Endothelial cell of umbilical vein (primary cell): ENCODE data around the gene TM4SF20. TPM values are rescaled to one million over a fixed set of nuclear protein-coding genes. Genes with fewer than 3 reads are reported as not detected.

Experiments
- BruUV-seq: library from RNA; stranded (reverse); fragments of 400-500 nt; replicated peaks from 2 replicates; lab custom pipeline; 2021; lab: Mats Ljungman, UMichigan
- CTCF ChIA-PET: fragments of 300-600, 350-600 bp; sonication (Branson Sonifier 250); formaldehyde crosslinking; loops from one replicate; lab custom pipeline; 2021; ENCODE audit warnings: antibody characterized with exemption, inconsistent platforms; lab: Charles Lee
- POLR2A ChIA-PET: fragments of 300-600, 350-600 bp; sonication (Branson Sonifier 250); formaldehyde crosslinking; loops from one replicate; lab custom pipeline; 2021; ENCODE audit warnings: antibody characterized with exemption, inconsistent platforms; lab: Charles Lee
- DNase-seq: peaks from one replicate; pipeline ENCODE4 v3.0.0-alpha.2; 2011; ENCODE audit warnings: low read depth, low spot score
- FAIRE-seq: peaks from 2 replicates; lab custom pipeline; 2011; peaks lifted over from hg19 to GRCh38; lab: Jason Lieb, UNC
- H2AFZ ChIP-seq: 2 replicates; pipeline ENCODE4 v1.6.0; 2012; ENCODE audit warnings: low read depth, low read length, control low read depth, inconsistent platforms
- H3K27ac ChIP-seq: 2 replicates; pipeline ENCODE4 v1.5.1; 2011; ENCODE audit warnings: low read depth, mild to moderate bottlenecking, control low read depth, low read length, moderate library complexity; ENCODE audit not compliant: insufficient read depth
- H3K27me3 ChIP-seq, 2 experiments: 2 replicates each; pipeline versions ENCODE4 v1.6.0 to v1.6.1; 2011; ENCODE audit warnings: low read length in 2 of 2, mixed read lengths in 1 of 2; ENCODE audit not compliant: control insufficient read depth in 2 of 2, insufficient read depth in 2 of 2
- H3K36me3 ChIP-seq, 2 experiments: 2 replicates in 1 of 2; 3 replicates in 1 of 2; pipeline ENCODE4 v1.5.1; 2011; ENCODE audit warnings: low read length in 2 of 2, mild to moderate bottlenecking in 1 of 2, moderate library complexity in 1 of 2; ENCODE audit not compliant: control insufficient read depth in 2 of 2, insufficient read depth in 2 of 2; ENCODE audit errors: extremely low read depth in 1 of 2
- H3K4me1 ChIP-seq: 3 replicates; pipeline ENCODE4 v1.5.1; 2011; ENCODE audit warnings: mild to moderate bottlenecking, low read length; ENCODE audit not compliant: control insufficient read depth, insufficient read depth; ENCODE audit errors: extremely low read depth
- H3K4me2 ChIP-seq: 2 replicates; pipeline ENCODE4 v1.6.1; 2011; ENCODE audit warnings: low read length, control low read depth, mixed read lengths; ENCODE audit not compliant: insufficient read depth
- H3K4me3 ChIP-seq, 3 experiments: fragments of 200-600 bp in 1 of 3; sonication (generic), shearing (Covaris generic) in 1 of 3; replicated peaks in 1 of 3; 2 replicates each; pipeline ENCODE4 v1.5.1; 2011 to 2016; ENCODE audit warnings: control low read depth in 3 of 3, low read length in 3 of 3, mild to moderate bottlenecking in 2 of 3, inconsistent platforms in 1 of 3, low read depth in 1 of 3, moderate library complexity in 1 of 3; ENCODE audit not compliant: insufficient read depth in 1 of 3
- H3K79me2 ChIP-seq: 2 replicates; pipeline ENCODE4 v1.6.0; 2012; ENCODE audit warnings: low read length, inconsistent platforms; ENCODE audit not compliant: control insufficient read depth, insufficient read depth
- H3K9ac ChIP-seq: replicated peaks from 2 replicates; pipeline ENCODE3; 2011; ENCODE audit warnings: low read length, control low read depth; ENCODE audit not compliant: insufficient read depth; ENCODE audit errors: extremely low read depth
- H3K9me1 ChIP-seq: replicated peaks from 3 replicates; pipeline ENCODE4 v1.6.0; 2011; ENCODE audit warnings: mild to moderate bottlenecking, low read length; ENCODE audit not compliant: control insufficient read depth, insufficient read depth; ENCODE audit errors: extremely low read depth
- H3K9me3 ChIP-seq: replicated peaks from 2 replicates; pipeline ENCODE4 v1.5.1; 2012; ENCODE audit warnings: low read length, inconsistent platforms; ENCODE audit not compliant: control insufficient read depth, insufficient read depth
- H4K20me1 ChIP-seq: replicated peaks from 2 replicates; pipeline ENCODE3; 2011; ENCODE audit warnings: mild to moderate bottlenecking, low read length; ENCODE audit not compliant: control insufficient read depth, insufficient read depth; ENCODE audit errors: extremely low read depth
- EZH2 ChIP-seq: IDR thresholded peaks from 2 replicates; pipeline ENCODE4 v1.6.1; 2012; ENCODE audit warnings: borderline replicate concordance, low read depth, mild to moderate bottlenecking, moderate library complexity, low read length, inconsistent platforms; ENCODE audit not compliant: severe bottlenecking
- FOS ChIP-seq: IDR thresholded peaks from 2 replicates; pipeline ENCODE4 v1.6.1; 2011; ENCODE audit warnings: mild to moderate bottlenecking, low read length, moderate library complexity, borderline replicate concordance; ENCODE audit not compliant: insufficient read depth
- MYC ChIP-seq: IDR thresholded peaks from one replicate; pipeline ENCODE4 v1.6.1; 2011; ENCODE audit warnings: mild to moderate bottlenecking, low read depth, low read length
- POLR2A ChIP-seq: IDR thresholded peaks from 2 replicates; pipeline ENCODE4 v1.6.1; 2012; ENCODE audit warnings: low read depth, mild to moderate bottlenecking, control low read depth, low read length
- POLR2AphosphoS5 ChIP-seq: IDR thresholded peaks from 2 replicates; pipeline ENCODE4 v1.6.1; 2012; ENCODE audit warnings: low read depth, mild to moderate bottlenecking, control low read depth, low read length, moderate library complexity; ENCODE audit not compliant: insufficient read depth
- dilution Hi-C: fragments of 300-500 bp; cut with MboI; formaldehyde crosslinking; loops from one replicate; pipeline ENCODE4 v1.15.0; 2019; ENCODE audit warnings: low sequenced_read_pairs; ENCODE audit not compliant: extremely low pct_ligation_motif_present
- intact Hi-C: fragments of 100-400 bp; cut with micrococcal nuclease; formaldehyde crosslinking; loops from one replicate; pipeline ENCODE4 v1.10.0; 2022
- polyA plus RNA-seq, 4 experiments: library from polyadenylated mRNA; depleted of rRNA in 3 of 4; stranded (reverse) in 3 of 4; unstranded in 1 of 4; fragments of >200 nt; gene quantifications; 2 replicates each; pipeline versions ENCODE4 v1.2.1 to v1.2.3, GENCODE V29; 2011 to 2012; ENCODE audit warnings: missing spikeins in 1 of 4
- total RNA-seq: library from RNA; stranded (reverse); gene quantifications from 2 replicates; pipeline ENCODE4 v1.2.3, GENCODE V29; 2021
- TF ChIP-seq, protein P1 (sequence below), 2 donors: IDR thresholded peaks; 1 replicate in 1 of 2; 2 replicates in 1 of 2; pipeline ENCODE4 v1.5.1; 2011; ENCODE audit warnings: low read length in 2 of 2, mild to moderate bottlenecking in 2 of 2, moderate library complexity in 2 of 2, control low read depth in 1 of 2, inconsistent platforms in 1 of 2, low read depth in 1 of 2; ENCODE audit not compliant: insufficient read depth in 1 of 2; ENCODE audit errors: extremely low read depth in 1 of 2
- TF ChIP-seq, protein P2 (sequence below): IDR thresholded peaks from 2 replicates; pipeline ENCODE4 v1.6.1; 2011; ENCODE audit not compliant: insufficient read depth, insufficient read length

TM4SF20 gene
- total and polyA plus RNA-seq, 2 donors (not counting 3 experiments of a cell fraction or from before 2014, with no cell fraction given): not detected

DNA sequence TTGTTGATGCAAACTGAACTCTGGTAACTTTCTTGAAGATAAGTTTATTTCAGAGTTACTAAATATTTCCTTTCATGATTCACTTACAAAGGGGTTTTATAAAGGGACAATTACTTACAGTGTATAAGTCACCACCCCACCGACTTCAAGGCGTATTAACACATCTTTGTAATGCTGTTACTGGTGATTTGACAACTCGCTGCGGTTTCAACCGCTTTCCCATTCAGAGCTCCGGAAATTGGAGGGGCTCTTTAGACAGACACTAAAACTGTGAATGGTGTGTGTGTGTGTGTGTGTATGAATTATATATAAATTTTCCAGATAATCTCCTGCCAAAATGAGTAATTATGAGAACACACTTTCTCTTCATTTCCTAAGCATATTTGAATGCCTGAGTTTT, 4.9 kb downstream of the TM4SF20 start:
- dilution Hi-C loops: no loop called here
- no peaks in the 10 kb centered on the region for H3K27me3 ChIP-seq
- H3K79me2 ChIP-seq: no peaks in the 10 kb centered on the region
- no peak overlapping the region for H3K27ac ChIP-seq
- BruUV-seq: no TSS peak
- no peak overlapping the region for H3K9ac ChIP-seq
- H2AFZ ChIP-seq: no peak overlapping the region
- CTCF ChIA-PET: no interaction called here
- no peaks in the 10 kb centered on the region for H3K4me1 ChIP-seq
- no peaks in the 10 kb centered on the region for H3K9me1 ChIP-seq
- H3K4me3 ChIP-seq: no peak overlapping the region
- intact Hi-C loops: no loop called here
- TF ChIP-seq, protein P1, sequence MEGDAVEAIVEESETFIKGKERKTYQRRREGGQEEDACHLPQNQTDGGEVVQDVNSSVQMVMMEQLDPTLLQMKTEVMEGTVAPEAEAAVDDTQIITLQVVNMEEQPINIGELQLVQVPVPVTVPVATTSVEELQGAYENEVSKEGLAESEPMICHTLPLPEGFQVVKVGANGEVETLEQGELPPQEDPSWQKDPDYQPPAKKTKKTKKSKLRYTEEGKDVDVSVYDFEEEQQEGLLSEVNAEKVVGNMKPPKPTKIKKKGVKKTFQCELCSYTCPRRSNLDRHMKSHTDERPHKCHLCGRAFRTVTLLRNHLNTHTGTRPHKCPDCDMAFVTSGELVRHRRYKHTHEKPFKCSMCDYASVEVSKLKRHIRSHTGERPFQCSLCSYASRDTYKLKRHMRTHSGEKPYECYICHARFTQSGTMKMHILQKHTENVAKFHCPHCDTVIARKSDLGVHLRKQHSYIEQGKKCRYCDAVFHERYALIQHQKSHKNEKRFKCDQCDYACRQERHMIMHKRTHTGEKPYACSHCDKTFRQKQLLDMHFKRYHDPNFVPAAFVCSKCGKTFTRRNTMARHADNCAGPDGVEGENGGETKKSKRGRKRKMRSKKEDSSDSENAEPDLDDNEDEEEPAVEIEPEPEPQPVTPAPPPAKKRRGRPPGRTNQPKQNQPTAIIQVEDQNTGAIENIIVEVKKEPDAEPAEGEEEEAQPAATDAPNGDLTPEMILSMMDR (IDR thresholded peaks at IDR 0.05; ENCODE audit: extremely low read depth in 1 of 2, insufficient read depth in 1 of 2, low read depth in 1 of 2, low read length in 2 of 2): no peak
- TF ChIP-seq MYC: no peak
- no peak for TF ChIP-seq POLR2A
- no peak for TF ChIP-seq FOS
- TF ChIP-seq, protein P2, sequence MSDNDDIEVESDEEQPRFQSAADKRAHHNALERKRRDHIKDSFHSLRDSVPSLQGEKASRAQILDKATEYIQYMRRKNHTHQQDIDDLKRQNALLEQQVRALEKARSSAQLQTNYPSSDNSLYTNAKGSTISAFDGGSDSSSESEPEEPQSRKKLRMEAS: no peak
- no peak for TF ChIP-seq EZH2
- TF ChIP-seq POLR2AphosphoS5: no peak
- no peaks in the 10 kb centered on the region for H3K36me3 ChIP-seq
- no peaks in the 10 kb centered on the region for H3K9me3 ChIP-seq
- H3K4me2 ChIP-seq: no peak overlapping the region
- FAIRE-seq: no peak
- no peaks in the 10 kb centered on the region for H4K20me1 ChIP-seq
- POLR2A ChIA-PET: no interaction called here
- DNase-seq: no peak
